Measurements from ENCODE around the gene WARS2.

The WARS2 gene

GRCh38 chr1:119083479-119083878 is 57.0 kb downstream of the WARS2 start:
- DNase-seq (ENCODE audit: low read depth), result no peak

- DNase-seq (ENCODE audit: low read depth), result no peak
Measured at GRCh38 chr1:119081700-119082099, 58.8 kb downstream of the WARS2 start.

GRCh38 chr1:119081267-119081666 is 59.2 kb downstream of the WARS2 start:
- DNase-seq (ENCODE audit: low read depth), result no peak

- no peak for DNase-seq (ENCODE audit: low read depth)
Measured at GRCh38 chr1:119080586-119080985, 59.9 kb downstream of the WARS2 start.

- DNase-seq (ENCODE audit: low read depth), result no peak
Measured at GRCh38 chr1:119079881-119080280, 60.6 kb downstream of the WARS2 start.

- DNase-seq (ENCODE audit: low read depth), result no peak
Measured at GRCh38 chr1:119075614-119076013, 64.8 kb downstream of the WARS2 start.

GRCh38 chr1:119071321-119071720 is 69.1 kb downstream of the WARS2 start:
- DNase-seq (ENCODE audit: low read depth), result no peak

- DNase-seq (ENCODE audit: low read depth), result no peak
Measured at GRCh38 chr1:119069682-119070081, 70.8 kb downstream of the WARS2 start.

GRCh38 chr1:119068427-119068826 is 72.0 kb downstream of the WARS2 start:
- DNase-seq (ENCODE audit: low read depth), result no peak

GRCh38 chr1:119061700-119062099 is 78.8 kb downstream of the WARS2 start:
- no peak for DNase-seq (ENCODE audit: low read depth)

GRCh38 chr1:119055568-119055967 is 84.9 kb downstream of the WARS2 start:
- no peak for DNase-seq (ENCODE audit: low read depth)

GRCh38 chr1:119053917-119054316 is 86.5 kb downstream of the WARS2 start:
- no peak for DNase-seq (ENCODE audit: low read depth)

- no peak for DNase-seq (ENCODE audit: low read depth)
Measured at GRCh38 chr1:119052267-119052666, 88.2 kb downstream of the WARS2 start.

GRCh38 chr1:119048624-119049404 is 91.6 kb downstream of the WARS2 start:
- DNase-seq (ENCODE audit: low read depth), result no peak

GRCh38 chr1:119046785-119047438 is 93.5 kb downstream of the WARS2 start:
- DNase-seq (ENCODE audit: low read depth), result no peak

GRCh38 chr1:119046429-119046784 is 94.0 kb downstream of the WARS2 start:
- DNase-seq (ENCODE audit: low read depth), result no peak

GRCh38 chr1:119045096-119045746 is 95.2 kb downstream of the WARS2 start:
- DNase-seq (ENCODE audit: low read depth), result no peak

- no peak for DNase-seq (ENCODE audit: low read depth)
Measured at GRCh38 chr1:119040906-119041305, 99.5 kb downstream of the WARS2 start.

- DNase-seq (ENCODE audit: low read depth), result no peak
Measured at GRCh38 chr1:119040489-119040888, 100.0 kb downstream of the WARS2 start.

GRCh38 chr1:119038363-119038762 is 102.1 kb downstream of the WARS2 start:
- DNase-seq (ENCODE audit: low read depth), result no peak

GRCh38 chr1:119034359-119034758 is 106.1 kb downstream of the WARS2 start:
- no peak for DNase-seq (ENCODE audit: low read depth)

GRCh38 chr1:119032986-119033385 is 107.5 kb downstream of the WARS2 start:
- no peak for DNase-seq (ENCODE audit: low read depth)

GRCh38 chr1:119027759-119028158 is 112.7 kb downstream of the WARS2 start:
- DNase-seq (ENCODE audit: low read depth), result no peak
